Right lung (tissue), 5 donors: ENCODE results near the gene LRRFIP1. TPM values are rescaled to one million over a fixed set of nuclear protein-coding genes. Genes with fewer than 3 reads are reported as not detected.
"Not testable (repeated sequence)": the region's sequence is repeated elsewhere in the genome, so short reads cannot be mapped to it uniquely, and the experiment has no call there.

Experiments
- DNase-seq, 2 donors: peaks; one replicate each; pipeline ENCODE4 v3.0.0-alpha.2; 2013
- polyA plus RNA-seq, 5 donors: library from polyadenylated mRNA; unstranded; fragments of 120-200 nt; gene quantifications; one replicate each; pipeline versions ENCODE4 v1.2.1 to v1.2.3, GENCODE V29; 2013; ENCODE audit warnings: inconsistent platforms in 1 of 5, low replicate concordance in 1 of 5; ENCODE audit not compliant: insufficient read length in 5 of 5, insufficient read depth in 1 of 5

LRRFIP1 gene
- polyA plus RNA-seq, 5 donors, result 88.5 to 129 (median 119) TPM

GRCh38 chr2:237743561-237744269, 116.3 kb downstream of the LRRFIP1 start:
- DNase-seq, result no peak

- no peak for DNase-seq
Observed at GRCh38 chr2:237744270-237744612, 116.9 kb downstream of the LRRFIP1 start.

GRCh38 chr2:237744613-237745249, 117.3 kb downstream of the LRRFIP1 start:
- peak; percentile 57 to 72 for DNase-seq

GRCh38 chr2:237745250-237745613, 117.8 kb downstream of the LRRFIP1 start:
- no peak for DNase-seq

GRCh38 chr2:237746302-237747080, 119.1 kb downstream of the LRRFIP1 start:
- no peak for DNase-seq

GRCh38 chr2:237747189-237747588, 119.8 kb downstream of the LRRFIP1 start:
- DNase-seq, result no peak

GRCh38 chr2:237749002-237749401, 121.6 kb downstream of the LRRFIP1 start:
- no peak for DNase-seq

GRCh38 chr2:237749961-237750360, 122.6 kb downstream of the LRRFIP1 start:
- no peak for DNase-seq

- not testable (repeated sequence) for DNase-seq
Observed at GRCh38 chr2:237750441-237750840, 123.1 kb downstream of the LRRFIP1 start.

- DNase-seq, result no peak
Observed at GRCh38 chr2:237752761-237753165, 125.4 kb downstream of the LRRFIP1 start.

GRCh38 chr2:237754182-237754581, 126.8 kb downstream of the LRRFIP1 start:
- DNase-seq, result no peak

GRCh38 chr2:237754626-237755248, 127.3 kb downstream of the LRRFIP1 start:
- DNase-seq, result no peak

- DNase-seq, result no peak
Observed at GRCh38 chr2:237757616-237758015, 130.2 kb downstream of the LRRFIP1 start.

- DNase-seq, result no peak
Observed at GRCh38 chr2:237758185-237758584, 130.8 kb downstream of the LRRFIP1 start.

- no peak for DNase-seq
Observed at GRCh38 chr2:237759176-237759575, 131.8 kb downstream of the LRRFIP1 start.

- DNase-seq, result no peak
Observed at GRCh38 chr2:237760506-237761502, 133.4 kb downstream of the LRRFIP1 start.

GRCh38 chr2:237762291-237763182, 135.2 kb downstream of the LRRFIP1 start:
- not testable (repeated sequence) for DNase-seq

GRCh38 chr2:237763812-237764211, 136.4 kb downstream of the LRRFIP1 start:
- DNase-seq, result no peak

- not testable (repeated sequence) for DNase-seq
Observed at GRCh38 chr2:237765122-237765521, 137.7 kb downstream of the LRRFIP1 start.

GRCh38 chr2:237765875-237766274, 138.5 kb downstream of the LRRFIP1 start:
- no peak for DNase-seq
